AG04450 (cell line): Measurements from ENCODE around the gene MYO9B. TPM values are rescaled to one million over a fixed set of nuclear protein-coding genes. Genes with fewer than 3 reads are reported as not detected.
"Not testable (repeated sequence)": the region's sequence is repeated elsewhere in the genome, so short reads cannot be mapped to it uniquely, and the experiment has no call there.

Source experiments
- CTCF ChIA-PET: fragments of 300-600, 350-600 bp; formaldehyde crosslinking; extraction: SDS; loops from one replicate; lab custom pipeline; 2022; ENCODE audit warnings: antibody characterized with exemption, inconsistent platforms; lab: Charles Lee
- POLR2A ChIA-PET: fragments of 350-600 bp; formaldehyde crosslinking; extraction: SDS; loops from one replicate; lab custom pipeline; 2021; ENCODE audit warnings: antibody characterized with exemption, inconsistent platforms; lab: Yijun Ruan, JAX
- DNase-seq: peaks from one replicate; pipeline ENCODE4 v3.0.0-alpha.2; 2011; ENCODE audit warnings: low read depth, low spot score
- H3K27ac ChIP-seq: one replicate; pipeline ENCODE4 v1.5.1; 2012; ENCODE audit warnings: low read depth, low read length, control low read depth
- H3K27me3 ChIP-seq: one replicate; pipeline ENCODE4 v1.6.0; 2012; ENCODE audit warnings: low read length; ENCODE audit not compliant: control insufficient read depth, insufficient read depth
- H3K4me3 ChIP-seq: 2 replicates; pipeline ENCODE4 v1.5.1; 2011; ENCODE audit warnings: mild to moderate bottlenecking, low read depth, low read length, control low read depth
- H3K9me3 ChIP-seq: 2 replicates; pipeline ENCODE4 v1.5.1; 2012; ENCODE audit warnings: low read length; ENCODE audit not compliant: control insufficient read depth, insufficient read depth
- CTCF ChIP-seq: IDR thresholded peaks from 2 replicates; pipeline ENCODE4 v1.5.1; 2011; ENCODE audit warnings: low read depth, low read length, control low read depth, inconsistent platforms
- polyA plus RNA-seq: library from polyadenylated mRNA; depleted of rRNA; stranded (reverse); fragments of >200 nt; gene quantifications from 2 replicates; pipeline ENCODE4 v1.2.3, GENCODE V29; 2011

The MYO9B gene
- polyA plus RNA-seq, 1 experiment: 34.5 TPM

GRCh38 chr19:17159466-17160393, 84.2 kb downstream of the MYO9B start:
- no peak overlapping the region for H3K4me3 ChIP-seq
- POLR2A ChIA-PET: interaction anchor here (0.6 to 0.7 kb wide), 3 partner anchors 10 to 146 kb away, joined by 3 to 6 read pairs (median 3); no protein-coding TSS in a partner anchor
- H3K27ac ChIP-seq: no peak overlapping the region
- CTCF ChIA-PET: no interaction called here
- no peaks in the 10 kb centered on the region for H3K27me3 ChIP-seq
- TF ChIP-seq CTCF: no peak
- H3K9me3 ChIP-seq: peaks cover 7% of the 10 kb centered on the region
- DNase-seq: no peak

- H3K27me3 ChIP-seq: no peaks in the 10 kb centered on the region
- no peak overlapping the region for H3K4me3 ChIP-seq
- no peak for DNase-seq
- CTCF ChIA-PET: interaction anchor here (0.6 to 1.1 kb wide), 2 partner anchors 18 to 320 kb away, joined by 3 to 7 read pairs; no protein-coding TSS in a partner anchor
- POLR2A ChIA-PET: no interaction called here
- peaks cover 7% of the 10 kb centered on the region for H3K9me3 ChIP-seq
- H3K27ac ChIP-seq: no peak overlapping the region
- no peak for TF ChIP-seq CTCF
These were observed 85.3 kb downstream of the MYO9B start for GRCh38 chr19:17160908-17161307.

- H3K9me3 ChIP-seq, CTCF ChIA-PET, H3K27ac ChIP-seq, H3K4me3 ChIP-seq, H3K27me3 ChIP-seq, POLR2A ChIA-PET, DNase-seq: not testable (repeated sequence)
These were observed 86.6 kb downstream of the MYO9B start for GRCh38 chr19:17162131-17162530.

GRCh38 chr19:17162580-17162979, 87.0 kb downstream of the MYO9B start:
- ChIA-PET CTCF (interaction anchor here (0.6 kb wide), 1 partner anchor 29 kb away, joined by 14 read pairs; no protein-coding TSS in a partner anchor), POLR2A (no interaction called here)
- Histone ChIP-seq H3K27me3 (no peaks in the 10 kb centered on the region), H3K9me3 (peaks cover 7% of the 10 kb centered on the region), H3K27ac (no peak overlapping the region), H3K4me3 (no peak overlapping the region)
- DNase-seq: no peak
- no peak for TF ChIP-seq CTCF

- Histone ChIP-seq H3K9me3 (peaks cover 7% of the 10 kb centered on the region), H3K4me3 (no peak overlapping the region), H3K27me3 (no peaks in the 10 kb centered on the region), H3K27ac (no peak overlapping the region)
- TF ChIP-seq CTCF: no peak
- CTCF ChIA-PET: no interaction called here
- no peak for DNase-seq
- POLR2A ChIA-PET: interaction anchor here (0.7 kb wide), 1 partner anchor 84 kb away, joined by 11 read pairs; no protein-coding TSS in a partner anchor
These were observed 88.1 kb downstream of the MYO9B start for GRCh38 chr19:17163652-17164051.
